ENCODE results near the gene SPATA2L.

DNA sequence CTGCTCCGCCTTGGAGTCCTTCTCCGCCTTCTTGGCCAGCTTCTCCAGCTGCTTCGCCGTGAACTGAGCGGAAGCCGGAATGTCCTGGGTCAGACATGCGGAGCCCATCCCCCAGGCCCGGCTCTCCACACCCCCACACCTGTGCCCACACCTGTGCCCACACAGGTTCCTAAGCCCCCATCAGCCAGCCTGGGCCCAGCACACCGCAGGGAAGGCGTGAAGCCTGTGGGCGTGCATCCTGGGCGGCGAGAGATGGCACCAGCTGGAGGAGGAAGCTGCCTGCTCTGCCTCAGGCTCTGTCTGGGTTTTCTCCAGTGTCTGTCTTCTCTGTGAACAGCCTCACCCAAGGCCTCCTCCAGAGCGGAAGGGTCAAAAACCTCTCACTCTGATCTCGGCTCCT lies 49.9 kb downstream of the SPATA2L start:
- TF ChIP-seq FOXM1 (IDR thresholded peaks at IDR 0.05; ENCODE audit: borderline replicate concordance) (no peak), ARNT (IDR thresholded peaks at IDR 0.05) (no peak), LEF1 (IDR thresholded peaks at IDR 0.05; ENCODE audit: borderline replicate concordance) (no peak), BHLHE40 (IDR thresholded peaks at IDR 0.05; ENCODE audit: borderline replicate concordance) (no peak), NFRKB (IDR thresholded peaks at IDR 0.05) (no peak), ELF4 (IDR thresholded peaks at IDR 0.05) (no peak), SP1 (IDR thresholded peaks at IDR 0.05) (no peak)
